Ovary (tissue), 3 donors: Measurements from ENCODE around the gene CACNA1E.
"Not testable (repeated sequence)": the region's sequence is repeated elsewhere in the genome, so short reads cannot be mapped to it uniquely, and the experiment has no call there.

Source experiments
- EP300 ChIP-seq: sonication (generic); formaldehyde crosslinking; IDR thresholded peaks from one replicate; pipeline ENCODE4 v1.6.1; 2017; ENCODE audit warnings: antibody characterized with exemption
- TF ChIP-seq, protein P1 (sequence below), 3 donors: fragments of 450-650 bp in 2 of 3; fragments of 200-600 bp in 1 of 3; IDR thresholded peaks; one replicate each; pipeline versions ENCODE4 v1.5.1 to v1.8.0; 2016 to 2022; ENCODE audit warnings: antibody characterized with exemption in 3 of 3, mild to moderate bottlenecking in 1 of 3
- donor health status: DM: no; HTN: no; CAD: no.

DNA sequence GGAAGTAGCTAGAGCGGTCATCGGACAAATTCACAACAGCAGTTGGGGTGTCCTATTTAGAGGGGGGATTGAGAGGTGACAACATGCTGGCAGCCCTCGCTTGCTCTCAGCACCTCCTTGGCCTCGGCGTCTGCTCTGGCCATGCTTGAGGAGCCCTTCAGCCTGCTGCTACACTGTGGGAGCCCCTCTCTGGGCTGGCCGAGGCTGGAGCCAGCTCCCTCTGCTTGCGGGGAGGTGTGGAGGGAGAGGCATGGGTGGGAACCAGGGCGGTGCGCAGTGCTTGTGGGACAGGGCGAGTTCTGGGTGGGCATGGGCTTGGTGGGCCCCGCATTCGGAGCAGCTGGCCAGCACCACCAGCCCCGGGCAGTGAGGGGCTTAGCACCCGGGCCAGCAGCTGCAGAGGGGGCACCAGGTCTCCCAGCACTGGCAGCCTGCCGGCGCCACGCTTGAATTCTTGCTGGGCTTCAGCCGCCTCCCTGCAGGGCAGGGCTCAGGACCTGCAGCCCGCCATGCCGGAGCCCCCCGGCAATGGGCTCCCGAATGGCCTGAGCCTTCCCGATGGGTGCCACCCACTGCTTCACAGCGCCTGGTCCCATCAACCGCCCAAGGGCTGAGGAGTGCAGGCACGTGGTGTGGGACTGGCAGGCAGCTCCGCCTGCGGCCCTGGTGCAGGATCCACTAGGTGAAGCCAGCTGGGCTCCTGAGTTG, 349.0 kb downstream of the CACNA1E start:
- not testable (repeated sequence) for TF ChIP-seq EP300
- TF ChIP-seq, protein P1, sequence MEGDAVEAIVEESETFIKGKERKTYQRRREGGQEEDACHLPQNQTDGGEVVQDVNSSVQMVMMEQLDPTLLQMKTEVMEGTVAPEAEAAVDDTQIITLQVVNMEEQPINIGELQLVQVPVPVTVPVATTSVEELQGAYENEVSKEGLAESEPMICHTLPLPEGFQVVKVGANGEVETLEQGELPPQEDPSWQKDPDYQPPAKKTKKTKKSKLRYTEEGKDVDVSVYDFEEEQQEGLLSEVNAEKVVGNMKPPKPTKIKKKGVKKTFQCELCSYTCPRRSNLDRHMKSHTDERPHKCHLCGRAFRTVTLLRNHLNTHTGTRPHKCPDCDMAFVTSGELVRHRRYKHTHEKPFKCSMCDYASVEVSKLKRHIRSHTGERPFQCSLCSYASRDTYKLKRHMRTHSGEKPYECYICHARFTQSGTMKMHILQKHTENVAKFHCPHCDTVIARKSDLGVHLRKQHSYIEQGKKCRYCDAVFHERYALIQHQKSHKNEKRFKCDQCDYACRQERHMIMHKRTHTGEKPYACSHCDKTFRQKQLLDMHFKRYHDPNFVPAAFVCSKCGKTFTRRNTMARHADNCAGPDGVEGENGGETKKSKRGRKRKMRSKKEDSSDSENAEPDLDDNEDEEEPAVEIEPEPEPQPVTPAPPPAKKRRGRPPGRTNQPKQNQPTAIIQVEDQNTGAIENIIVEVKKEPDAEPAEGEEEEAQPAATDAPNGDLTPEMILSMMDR (IDR thresholded peaks at IDR 0.05) = not testable (repeated sequence)
